ENCODE data around the gene MAL.

DNA sequence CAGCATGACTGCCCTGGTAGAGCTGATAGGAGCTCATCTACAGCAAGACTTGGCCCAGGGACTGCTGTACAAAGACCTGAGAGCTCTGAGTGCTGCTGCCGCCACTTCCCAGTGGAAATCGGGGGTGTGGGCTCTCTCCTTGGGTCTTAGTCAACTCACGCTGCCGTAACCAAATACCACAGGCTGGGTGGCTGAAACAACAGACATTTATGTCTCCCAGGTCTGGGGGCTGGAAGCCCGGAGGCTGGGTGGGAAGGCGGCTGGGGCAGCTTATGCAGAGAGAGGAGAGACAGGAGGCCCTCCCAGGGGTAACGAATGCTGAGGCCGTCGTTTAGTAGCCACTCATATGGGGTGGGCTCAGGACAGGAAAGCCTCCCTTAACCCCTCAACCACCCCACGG, 15.4 kb upstream of the MAL start:
- no peak for TF ChIP-seq POLR2A (IDR thresholded peaks at IDR 0.05; ENCODE audit: low read depth, low read length)
- TF ChIP-seq POLR2AphosphoS5 (IDR thresholded peaks at IDR 0.05; ENCODE audit: low read depth, low read length), result no peak
- no peak for TF ChIP-seq TAF1 (IDR thresholded peaks at IDR 0.05; ENCODE audit: borderline replicate concordance, low read depth, low read length)

All from GM12892 (cell line).